BJ (cell line): ENCODE measurements around the gene CYB5A. TPM values are rescaled to one million over a fixed set of nuclear protein-coding genes. Genes with fewer than 3 reads are reported as not detected.

Experiments
- CTCF ChIA-PET: fragments of 350-600 bp; formaldehyde crosslinking; extraction: SDS; loops from one replicate; lab custom pipeline; 2021; ENCODE audit warnings: antibody characterized with exemption, inconsistent platforms; lab: Yijun Ruan, JAX
- POLR2A ChIA-PET: fragments of 300-600 bp; sonication (Branson Sonifier 250); formaldehyde crosslinking; extraction: SDS; loops from one replicate; lab custom pipeline; 2021; ENCODE audit warnings: antibody characterized with exemption; lab: Charles Lee
- DNase-seq: peaks from one replicate; pipeline ENCODE4 v3.0.0-alpha.2; 2011; ENCODE audit warnings: low read depth
- H3K27me3 ChIP-seq: 2 replicates; pipeline ENCODE4 v1.6.0; 2011; ENCODE audit warnings: low read length; ENCODE audit not compliant: control insufficient read depth, insufficient read depth
- H3K36me3 ChIP-seq: 2 replicates; pipeline ENCODE4 v1.5.1; 2011; ENCODE audit warnings: low read length; ENCODE audit not compliant: control insufficient read depth, insufficient read depth
- H3K4me3 ChIP-seq: 2 replicates; pipeline ENCODE4 v1.5.1; 2011; ENCODE audit warnings: low read depth, mild to moderate bottlenecking, control low read depth, low read length
- polyA minus RNA-seq: library from RNA; depleted of rRNA, polyadenylated mRNA; stranded (reverse); fragments of >200 nt; gene quantifications from 2 replicates; pipeline ENCODE4 v1.2.3, GENCODE V29; 2011; rRNA and poly(A)+ RNA removed
- polyA plus RNA-seq: library from polyadenylated mRNA; depleted of rRNA; stranded (reverse); fragments of >200 nt; gene quantifications from 2 replicates; pipeline ENCODE4 v1.2.3, GENCODE V29; 2011; rRNA removed
- TF ChIP-seq, protein P1 (sequence below): IDR thresholded peaks from 2 replicates; pipeline ENCODE4 v1.5.1; 2011; ENCODE audit warnings: low read depth, mild to moderate bottlenecking, control low read depth, inconsistent platforms, low read length, moderate library complexity; ENCODE audit not compliant: insufficient read depth

CYB5A gene, protein sequence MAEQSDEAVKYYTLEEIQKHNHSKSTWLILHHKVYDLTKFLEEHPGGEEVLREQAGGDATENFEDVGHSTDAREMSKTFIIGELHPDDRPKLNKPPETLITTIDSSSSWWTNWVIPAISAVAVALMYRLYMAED
- 66.0 and 86.5 TPM in 2 replicates for polyA plus RNA-seq
- polyA minus RNA-seq = 18.3 and 19.0 TPM in 2 replicates

DNA sequence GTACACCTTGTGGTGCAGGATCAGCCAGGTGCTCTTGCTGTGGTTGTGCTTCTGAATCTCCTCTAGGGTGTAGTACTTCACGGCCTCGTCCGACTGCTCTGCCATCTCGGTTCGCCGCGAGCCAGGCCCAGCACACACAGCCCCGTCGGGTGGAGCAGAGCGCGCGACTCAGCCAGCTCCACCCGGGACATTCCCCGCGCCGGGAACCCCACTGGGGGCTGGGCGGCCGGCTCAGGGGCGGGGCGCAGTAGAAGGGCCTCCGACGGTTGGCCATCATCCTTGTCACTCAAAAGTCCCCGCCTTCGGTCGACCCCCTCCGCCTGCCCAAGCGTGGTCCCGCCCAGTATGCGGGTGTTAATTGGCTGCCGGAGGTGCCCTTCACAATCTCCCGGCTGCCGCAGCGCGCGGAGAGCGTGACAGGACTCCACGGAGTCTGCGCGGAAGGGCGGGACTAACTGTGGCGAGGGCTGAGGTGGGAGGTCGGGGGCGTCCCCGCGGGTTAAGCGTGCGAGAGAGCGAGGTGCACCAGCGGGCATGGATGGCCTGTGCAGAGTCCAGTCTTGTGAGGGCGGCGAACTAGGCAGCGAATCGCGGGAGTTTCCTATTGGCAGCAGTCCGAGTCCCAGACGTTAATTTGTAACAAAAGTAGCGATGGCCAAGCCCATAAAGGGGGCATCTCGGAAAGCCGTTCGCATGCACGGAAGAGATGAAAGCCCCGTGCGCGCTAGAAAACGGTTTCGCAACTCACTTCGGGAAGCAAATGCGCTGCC, at the start of gene CYB5A:
CYB5A (minus strand) TSS at position 193 of the 770 bp plus-strand sequence; CDS start at position 105, 88 bp downstream.
- ChIA-PET POLR2A (no interaction called here), CTCF (no interaction called here)
- H3K27me3 ChIP-seq = no peaks in the 10 kb centered on the region
- H3K36me3 ChIP-seq = no peaks in the 10 kb centered on the region
- peak; percentile 60 for DNase-seq
- peak within 1 kb of the TSS; percentile 76 for H3K4me3 ChIP-seq
- TF ChIP-seq, protein P1, sequence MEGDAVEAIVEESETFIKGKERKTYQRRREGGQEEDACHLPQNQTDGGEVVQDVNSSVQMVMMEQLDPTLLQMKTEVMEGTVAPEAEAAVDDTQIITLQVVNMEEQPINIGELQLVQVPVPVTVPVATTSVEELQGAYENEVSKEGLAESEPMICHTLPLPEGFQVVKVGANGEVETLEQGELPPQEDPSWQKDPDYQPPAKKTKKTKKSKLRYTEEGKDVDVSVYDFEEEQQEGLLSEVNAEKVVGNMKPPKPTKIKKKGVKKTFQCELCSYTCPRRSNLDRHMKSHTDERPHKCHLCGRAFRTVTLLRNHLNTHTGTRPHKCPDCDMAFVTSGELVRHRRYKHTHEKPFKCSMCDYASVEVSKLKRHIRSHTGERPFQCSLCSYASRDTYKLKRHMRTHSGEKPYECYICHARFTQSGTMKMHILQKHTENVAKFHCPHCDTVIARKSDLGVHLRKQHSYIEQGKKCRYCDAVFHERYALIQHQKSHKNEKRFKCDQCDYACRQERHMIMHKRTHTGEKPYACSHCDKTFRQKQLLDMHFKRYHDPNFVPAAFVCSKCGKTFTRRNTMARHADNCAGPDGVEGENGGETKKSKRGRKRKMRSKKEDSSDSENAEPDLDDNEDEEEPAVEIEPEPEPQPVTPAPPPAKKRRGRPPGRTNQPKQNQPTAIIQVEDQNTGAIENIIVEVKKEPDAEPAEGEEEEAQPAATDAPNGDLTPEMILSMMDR = no peak

DNA sequence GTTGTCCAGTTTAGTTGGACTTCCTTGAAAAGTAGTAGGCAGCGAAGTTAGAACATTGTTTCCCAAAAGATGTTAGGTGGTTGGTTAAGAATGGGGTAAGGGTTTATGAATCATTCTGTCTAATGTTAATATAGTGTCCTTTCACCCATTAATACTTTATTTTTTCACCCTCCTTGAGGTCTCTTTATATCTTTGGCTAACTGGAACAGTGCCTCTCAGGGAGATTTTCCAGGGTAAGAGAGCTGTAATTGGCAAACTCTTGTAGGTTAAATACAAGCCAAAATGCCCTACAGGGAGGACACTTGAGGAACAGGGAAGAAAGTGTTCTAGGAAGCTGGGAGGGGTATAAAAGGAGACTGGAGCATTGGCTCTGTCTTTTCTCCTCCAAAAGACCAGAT, 46.1 kb upstream of the CYB5A start:
- Histone ChIP-seq H3K27me3 (no peaks in the 10 kb centered on the region), H3K36me3 (no peaks in the 10 kb centered on the region), H3K4me3 (no peak overlapping the region)
- TF ChIP-seq, protein P1 = no peak
- ChIA-PET POLR2A (no interaction called here), CTCF (interaction anchor here (2.4 to 2.5 kb wide), 2 partner anchors 15 to 139 kb away, joined by 6 to 19 read pairs; no protein-coding TSS in a partner anchor)
- DNase-seq = no peak

DNA sequence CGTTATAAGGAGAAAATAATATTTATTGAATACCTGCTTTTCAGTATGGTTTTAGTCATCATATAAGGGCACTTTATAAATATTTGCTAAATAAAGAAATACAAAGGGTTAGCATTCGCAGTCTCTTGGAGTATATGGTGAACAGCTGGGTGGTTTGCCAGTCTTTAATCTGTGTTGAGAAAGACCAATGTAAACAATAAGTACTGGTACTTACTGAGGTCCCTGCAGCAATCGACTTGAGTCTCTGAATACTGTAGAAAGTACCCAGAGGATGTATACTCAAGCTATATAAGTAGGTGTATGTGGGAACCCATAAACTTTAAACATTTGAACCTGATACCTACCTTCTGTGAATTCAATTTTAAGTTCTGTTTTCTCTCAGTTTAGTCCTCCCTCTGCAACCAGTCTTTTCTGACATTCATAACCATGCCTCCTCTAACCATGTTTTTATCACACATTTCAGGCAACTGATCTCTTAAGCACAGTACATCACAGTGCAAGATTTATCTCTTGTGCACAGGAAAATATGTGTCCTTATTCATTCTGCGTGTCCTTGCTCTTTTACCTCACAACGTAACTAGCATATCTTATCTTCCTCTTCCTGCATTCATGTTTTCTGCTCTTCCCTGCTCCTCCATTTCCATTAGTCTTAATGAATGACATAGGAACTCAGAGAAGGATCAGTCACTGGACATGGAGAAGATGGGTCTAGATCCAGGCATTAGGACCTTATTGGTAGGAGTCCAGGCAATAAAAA, 45.6 kb upstream of the CYB5A start:
- ChIA-PET CTCF (no interaction called here), POLR2A (no interaction called here)
- Histone ChIP-seq H3K36me3 (no peaks in the 10 kb centered on the region), H3K27me3 (no peaks in the 10 kb centered on the region), H3K4me3 (no peak overlapping the region)
- TF ChIP-seq, protein P1 = no peak
- no peak for DNase-seq

DNA sequence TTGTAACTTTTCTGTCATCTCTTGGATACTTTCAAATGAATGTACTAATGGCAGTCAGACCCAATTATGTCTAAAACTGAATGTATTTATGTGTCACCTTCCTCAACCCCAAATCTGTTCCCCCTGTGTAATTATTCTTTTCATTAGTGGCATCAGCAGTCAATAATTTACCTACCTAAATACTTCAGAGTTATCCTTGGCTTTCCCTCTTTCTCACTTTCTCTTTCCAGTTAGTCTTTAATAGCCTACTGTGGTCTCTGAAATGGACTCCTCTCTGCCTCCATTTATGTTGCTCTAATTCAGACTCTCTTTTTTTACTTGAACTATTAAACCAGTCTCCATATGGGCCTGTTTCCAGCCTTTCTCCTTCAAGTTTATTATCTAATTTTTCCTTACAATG, 44.9 kb upstream of the CYB5A start:
- POLR2A ChIA-PET = interaction anchor here (0.6 kb wide), 1 partner anchor 215 kb away, joined by 3 read pairs; no protein-coding TSS in a partner anchor
- Histone ChIP-seq H3K4me3 (no peak overlapping the region), H3K36me3 (no peaks in the 10 kb centered on the region), H3K27me3 (no peaks in the 10 kb centered on the region)
- TF ChIP-seq, protein P1 = no peak
- DNase-seq = no peak
- CTCF ChIA-PET = no interaction called here
